Measurements from ENCODE around the gene ZAR1L. TPM values are rescaled to one million over a fixed set of nuclear protein-coding genes. Genes with fewer than 3 reads are reported as not detected.

Gene ZAR1L
- total RNA-seq, 6 donors from 2014 or later: not detected

DNA sequence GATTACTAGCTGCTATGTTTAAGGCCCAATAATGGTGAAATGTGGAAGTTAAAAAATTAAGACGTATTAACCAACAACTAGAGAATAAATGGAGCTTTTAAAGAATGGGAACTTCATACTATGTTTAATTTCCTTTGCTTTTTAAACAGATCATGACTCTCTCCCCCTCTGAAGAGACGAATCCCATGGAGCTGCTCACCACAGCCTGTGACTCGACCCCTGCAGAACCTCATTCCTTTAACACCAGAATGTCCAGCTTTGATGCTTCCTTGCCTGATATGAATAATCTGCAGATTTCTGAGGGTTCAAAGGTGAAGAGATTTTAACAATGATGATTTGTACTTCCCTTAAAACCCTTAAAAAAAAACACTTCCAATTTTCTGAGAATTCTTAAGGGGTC lies 53.0 kb downstream of the ZAR1L start:
- peaks cover 8 to 39% (median 10%) of the 10 kb centered on the region in 4 donors for H3K36me3 ChIP-seq
- TF ChIP-seq POLR2A (IDR thresholded peaks at IDR 0.05): no peak
- peak overlapping the region; percentile 23 to 76 (median 52) for H3K27ac ChIP-seq
- no peak for DNase-seq
- no peak for ATAC-seq (ENCODE audit: low FRiP score in 2 of 2)
- WGBS, 2 donors: 53 to 62% methylated on average over 3 of the region's 3 CpGs
- peaks cover 19 to 36% (median 29%) of the 10 kb centered on the region in 4 donors for H3K4me1 ChIP-seq
- peak overlapping the region in 1 of 4 donors; percentile 24 for H3K4me3 ChIP-seq
- H3K27me3 ChIP-seq: no peaks in the 10 kb centered on the region
- no peaks in the 10 kb centered on the region for H3K9me3 ChIP-seq

DNA sequence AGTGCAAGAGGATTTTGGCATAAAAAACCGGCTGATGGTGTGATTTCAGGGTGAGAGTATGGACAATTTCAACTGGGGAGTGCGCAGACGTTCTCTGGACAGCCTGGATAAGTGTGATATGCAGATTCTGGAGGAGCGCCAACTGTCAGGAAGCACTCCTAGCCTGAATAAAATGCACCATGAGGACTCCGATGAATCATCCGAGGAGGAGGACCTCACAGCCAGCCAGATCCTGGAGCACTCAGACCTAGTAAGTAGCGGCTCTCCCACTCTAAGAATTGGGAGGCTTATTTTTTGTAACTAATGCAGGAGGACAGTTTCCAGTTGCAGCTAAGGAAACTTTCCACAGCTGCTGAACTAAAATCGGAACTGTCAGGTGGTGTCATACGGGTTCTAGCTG lies 53.6 kb downstream of the ZAR1L start:
- TF ChIP-seq, protein P1, sequence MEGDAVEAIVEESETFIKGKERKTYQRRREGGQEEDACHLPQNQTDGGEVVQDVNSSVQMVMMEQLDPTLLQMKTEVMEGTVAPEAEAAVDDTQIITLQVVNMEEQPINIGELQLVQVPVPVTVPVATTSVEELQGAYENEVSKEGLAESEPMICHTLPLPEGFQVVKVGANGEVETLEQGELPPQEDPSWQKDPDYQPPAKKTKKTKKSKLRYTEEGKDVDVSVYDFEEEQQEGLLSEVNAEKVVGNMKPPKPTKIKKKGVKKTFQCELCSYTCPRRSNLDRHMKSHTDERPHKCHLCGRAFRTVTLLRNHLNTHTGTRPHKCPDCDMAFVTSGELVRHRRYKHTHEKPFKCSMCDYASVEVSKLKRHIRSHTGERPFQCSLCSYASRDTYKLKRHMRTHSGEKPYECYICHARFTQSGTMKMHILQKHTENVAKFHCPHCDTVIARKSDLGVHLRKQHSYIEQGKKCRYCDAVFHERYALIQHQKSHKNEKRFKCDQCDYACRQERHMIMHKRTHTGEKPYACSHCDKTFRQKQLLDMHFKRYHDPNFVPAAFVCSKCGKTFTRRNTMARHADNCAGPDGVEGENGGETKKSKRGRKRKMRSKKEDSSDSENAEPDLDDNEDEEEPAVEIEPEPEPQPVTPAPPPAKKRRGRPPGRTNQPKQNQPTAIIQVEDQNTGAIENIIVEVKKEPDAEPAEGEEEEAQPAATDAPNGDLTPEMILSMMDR (IDR thresholded peaks at IDR 0.05): no peak
- peak in 1 of 2 donors; percentile 67 for TF ChIP-seq POLR2AphosphoS5 (IDR thresholded peaks at IDR 0.05)
- Histone ChIP-seq H3K4me3 (peak overlapping the region in 1 of 4 donors; percentile 24), H3K27ac (peak overlapping the region; percentile 23 to 76 (median 52)), H3K4me1 (peaks cover 19 to 36% (median 27%) of the 10 kb centered on the region in 4 donors), H3K9me3 (no peaks in the 10 kb centered on the region), H3K27me3 (no peaks in the 10 kb centered on the region), H3K36me3 (peaks cover 7 to 35% (median 9%) of the 10 kb centered on the region in 4 donors)
- peak; percentile 87 to 93 for ATAC-seq (ENCODE audit: low FRiP score in 2 of 2)
- peak in 1 of 2 donors; percentile 74 for DNase-seq
- WGBS, 2 donors: 37 to 40% methylated on average over 9 of the region's 9 CpGs

DNA sequence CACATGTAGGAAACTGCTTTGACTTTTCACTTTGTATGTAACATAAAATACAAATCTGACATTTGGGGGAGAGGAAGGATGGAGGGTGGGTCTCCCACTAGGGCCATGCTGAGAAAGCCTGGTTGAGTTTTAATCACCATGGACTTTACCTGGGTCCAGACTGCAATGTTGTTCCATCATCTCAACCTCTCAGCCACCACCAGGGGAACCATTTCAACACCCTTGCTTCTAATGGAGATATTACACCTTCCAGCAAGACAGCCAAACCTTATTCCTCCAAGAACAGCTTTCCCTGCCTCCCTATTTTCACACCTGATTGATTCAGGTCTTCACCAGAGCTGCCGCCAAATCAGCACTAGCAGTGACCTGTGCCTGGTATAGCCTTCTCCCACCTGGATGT lies 56.0 kb downstream of the ZAR1L start:
- H3K27me3 ChIP-seq: no peaks in the 10 kb centered on the region
- H3K4me1 ChIP-seq: peaks cover 14 to 34% (median 26%) of the 10 kb centered on the region in 4 donors
- no peak overlapping the region for H3K4me3 ChIP-seq
- TF ChIP-seq, protein P1 (IDR thresholded peaks at IDR 0.05): no peak
- TF ChIP-seq POLR2A (IDR thresholded peaks at IDR 0.05) (no peak), POLR2AphosphoS5 (IDR thresholded peaks at IDR 0.05) (no peak), EP300 (IDR thresholded peaks at IDR 0.05) (no peak)
- DNase-seq: no peak
- H3K27ac ChIP-seq: no peak overlapping the region
- 93 to 100% methylated on average over 1 of the region's 1 CpG for whole genome bisulfite sequencing, 2 donors
- no peaks in the 10 kb centered on the region for H3K9me3 ChIP-seq
- ATAC-seq (ENCODE audit: low FRiP score in 2 of 2): no peak
- H3K36me3 ChIP-seq: peaks cover 0 to 16% (median 1%) of the 10 kb centered on the region in 4 donors

DNA sequence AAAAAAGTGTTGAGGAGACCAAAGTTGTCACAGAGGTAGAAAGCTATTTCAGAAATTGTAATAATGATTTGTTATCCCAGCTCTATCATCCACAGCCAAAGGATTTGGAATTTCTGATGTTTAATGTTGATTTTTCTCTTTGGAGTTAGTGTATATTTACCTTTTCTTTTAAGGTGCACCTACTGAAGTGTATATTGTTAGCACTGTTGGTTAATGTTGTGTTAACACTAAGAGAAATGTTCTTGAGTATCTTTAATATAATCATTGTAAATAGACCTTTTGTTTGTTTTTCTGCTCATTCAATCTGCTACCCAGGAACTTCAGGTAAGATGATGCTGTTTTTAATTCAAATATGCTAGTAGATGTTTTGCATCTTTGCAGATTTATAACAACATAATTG lies 57.5 kb downstream of the ZAR1L start:
- no peak for DNase-seq
- ATAC-seq (ENCODE audit: low FRiP score in 2 of 2): no peak
- Histone ChIP-seq H3K4me1 (peaks cover 14 to 34% (median 27%) of the 10 kb centered on the region in 4 donors), H3K27ac (no peak overlapping the region), H3K4me3 (peak overlapping the region in 1 of 4 donors; percentile 47), H3K27me3 (no peaks in the 10 kb centered on the region), H3K36me3 (peaks cover 0 to 6% (median 1%) of the 10 kb centered on the region in 4 donors), H3K9me3 (no peaks in the 10 kb centered on the region)
- TF ChIP-seq POLR2A (IDR thresholded peaks at IDR 0.05) (no peak), POLR2AphosphoS5 (IDR thresholded peaks at IDR 0.05) (no peak), EP300 (IDR thresholded peaks at IDR 0.05) (no peak)
- TF ChIP-seq, protein P1 (IDR thresholded peaks at IDR 0.05): no peak

DNA sequence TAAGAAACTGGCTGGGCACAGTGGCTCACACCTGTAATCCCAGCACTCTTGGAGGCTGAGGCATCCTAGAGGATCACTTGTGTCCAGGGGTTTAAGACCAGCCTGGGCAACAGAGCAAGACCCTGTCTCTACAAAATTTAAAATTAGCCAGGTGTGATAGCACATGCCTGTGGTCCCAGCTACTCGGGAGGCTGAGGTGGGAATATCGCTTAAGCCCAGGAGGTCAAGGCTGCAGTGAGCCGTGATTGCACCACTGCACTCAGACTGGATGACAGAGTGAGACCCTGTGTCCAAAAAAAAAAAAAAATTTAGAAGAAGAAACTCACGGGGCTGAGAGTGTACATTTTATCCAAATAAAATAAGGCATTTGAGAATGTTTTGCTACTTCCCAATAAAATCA lies 58.9 kb downstream of the ZAR1L start:
- H3K27me3 ChIP-seq: no peaks in the 10 kb centered on the region
- peak overlapping the region in 3 of 4 donors; percentile 11 to 85 (median 81) for H3K27ac ChIP-seq
- TF ChIP-seq POLR2A (IDR thresholded peaks at IDR 0.05): no peak
- TF ChIP-seq EP300 (IDR thresholded peaks at IDR 0.05): no peak
- peaks cover 14 to 24% (median 18%) of the 10 kb centered on the region in 4 donors for H3K4me1 ChIP-seq
- peak overlapping the region in 1 of 4 donors; percentile 47 for H3K4me3 ChIP-seq
- no peaks in the 10 kb centered on the region for H3K9me3 ChIP-seq
- DNase-seq: no peak
- no peaks in the 10 kb centered on the region for H3K36me3 ChIP-seq
- WGBS, 2 donors: 78 to 82% methylated on average over 4 of the region's 4 CpGs
- no peak for ATAC-seq (ENCODE audit: low FRiP score in 2 of 2)

DNA sequence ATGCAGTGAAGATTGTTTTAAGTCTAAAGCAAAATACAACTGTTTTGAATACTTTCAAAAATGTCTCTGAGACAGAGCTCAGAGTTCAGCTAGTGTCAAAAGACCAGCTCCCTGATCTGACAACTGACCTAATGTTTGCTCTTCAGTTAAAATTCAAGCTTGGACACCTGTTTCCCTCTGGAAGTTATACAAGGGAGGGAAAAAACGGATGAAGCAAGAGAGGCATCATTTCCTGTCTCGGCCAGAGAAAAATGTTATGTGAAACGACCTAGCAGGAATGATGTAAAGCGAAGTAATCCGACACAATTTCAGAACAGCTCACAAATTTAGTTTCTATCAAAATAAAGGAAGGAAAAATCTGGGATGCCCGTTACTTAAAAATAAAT lies 59.4 kb downstream of the ZAR1L start:
- no peak for ATAC-seq (ENCODE audit: low FRiP score in 2 of 2)
- TF ChIP-seq EP300 (IDR thresholded peaks at IDR 0.05) (no peak), POLR2AphosphoS5 (IDR thresholded peaks at IDR 0.05) (no peak), POLR2A (IDR thresholded peaks at IDR 0.05) (no peak)
- TF ChIP-seq, protein P1 (IDR thresholded peaks at IDR 0.05): no peak
- H3K27ac ChIP-seq: peak overlapping the region; percentile 79 to 85 (median 80)
- H3K9me3 ChIP-seq: no peaks in the 10 kb centered on the region
- H3K4me1 ChIP-seq: peaks cover 9 to 19% (median 13%) of the 10 kb centered on the region in 4 donors
- H3K27me3 ChIP-seq: no peaks in the 10 kb centered on the region
- DNase-seq: no peak
- H3K36me3 ChIP-seq: no peaks in the 10 kb centered on the region
- 32 to 39% methylated on average over 6 of the region's 6 CpGs for WGBS, 2 donors
- peak overlapping the region in 3 of 4 donors; percentile 29 to 47 (median 45) for H3K4me3 ChIP-seq
